K562 (cell line): ENCODE results near the gene RFPL1. TPM values are rescaled to one million over a fixed set of nuclear protein-coding genes. Genes with fewer than 3 reads are reported as not detected.

Experiments used
- ATAC-seq: fragments of 200-7000 bp; cut with Tn5 transposase; 3 replicates; pipeline ENCODE4 v1.9.1; 2020; ENCODE audit warnings: moderate library complexity
- BruUV-seq: library from RNA; stranded (reverse); fragments of 400-500 nt; replicated peaks from 2 replicates; lab custom pipeline; 2021; lab: Mats Ljungman, UMichigan
- CTCF ChIA-PET: fragments of 300-600 bp; formaldehyde crosslinking; extraction: SDS; loops from one replicate; lab custom pipeline; 2021; ENCODE audit warnings: low intra/inter-chr PET ratio; lab: Yijun Ruan, JAX
- POLR2A ChIA-PET: fragments of 300-600, 350-650 bp; sonication (Branson Sonifier 250); formaldehyde crosslinking; extraction: SDS; loops from one replicate; lab custom pipeline; 2021; ENCODE audit warnings: antibody characterized with exemption, inconsistent platforms; lab: Yijun Ruan, JAX
- DNase-seq, 4 experiments: peaks; one replicate each; pipeline versions ENCODE4 v3.0.0 to v3.0.0-alpha.2; 2011 to 2018; ENCODE audit warnings: low spot score in 3 of 4, mixed read lengths in 3 of 4; ENCODE audit errors: extremely low read depth in 1 of 4
- FAIRE-seq: peaks from 2 replicates; lab custom pipeline; 2011; peaks lifted over from hg19 to GRCh38; lab: Jason Lieb, UNC
- H2AFZ ChIP-seq: 2 replicates; pipeline ENCODE4 v1.6.0; 2011; ENCODE audit warnings: low read depth, low read length, control low read depth, inconsistent platforms
- H3K27ac ChIP-seq: fragments of 200-600 bp; 3 replicates; pipeline ENCODE4 v1.8.0; 2011; ENCODE audit warnings: low read depth, mild to moderate bottlenecking, control low read depth, inconsistent platforms, low read length, moderate library complexity, mixed read lengths; ENCODE audit errors: extremely low read depth
- H3K27me3 ChIP-seq, 2 experiments: fragments of 300-600 bp in 1 of 2; 2 replicates in 1 of 2; 3 replicates in 1 of 2; pipeline versions ENCODE4 v1.6.0 to v1.8.0; 2011; ENCODE audit warnings: inconsistent platforms in 2 of 2, low read length in 2 of 2, mild to moderate bottlenecking in 1 of 2, mixed read lengths in 1 of 2, moderate library complexity in 1 of 2; ENCODE audit not compliant: control insufficient read depth in 2 of 2, insufficient read depth in 2 of 2
- H3K36me3 ChIP-seq: fragments of 300-600 bp; 3 replicates; pipeline ENCODE4 v1.8.0; 2011; ENCODE audit warnings: mild to moderate bottlenecking, low read length, inconsistent platforms; ENCODE audit not compliant: control insufficient read depth, insufficient read depth
- H3K4me1 ChIP-seq, 2 experiments: fragments of 200-600 bp in 1 of 2; replicated peaks in 1 of 2; 2 replicates in 1 of 2; 3 replicates in 1 of 2; pipeline versions ENCODE4 v1.5.1 to v1.8.0; 2011; ENCODE audit warnings: inconsistent platforms in 2 of 2, low read length in 2 of 2, mild to moderate bottlenecking in 1 of 2, mixed read lengths in 1 of 2, moderate library complexity in 1 of 2; ENCODE audit not compliant: control insufficient read depth in 2 of 2, insufficient read depth in 2 of 2
- H3K4me2 ChIP-seq: 2 replicates; pipeline ENCODE4 v1.6.1; 2011; ENCODE audit warnings: low read length, control low read depth, inconsistent platforms, mixed read lengths; ENCODE audit not compliant: insufficient read depth
- H3K4me3 ChIP-seq: fragments of 200-600 bp; sonication (generic), shearing (Covaris generic); 2 replicates; pipeline ENCODE4 v1.5.1; 2016; ENCODE audit warnings: control low read depth, inconsistent platforms
- H3K79me2 ChIP-seq: fragments of 200-600 bp; 3 replicates; pipeline ENCODE4 v1.8.0; 2011; ENCODE audit warnings: low read length, inconsistent platforms; ENCODE audit not compliant: control insufficient read depth, insufficient read depth
- H3K9ac ChIP-seq, 2 experiments: 2 replicates each; pipeline versions ENCODE4 v1.6.0 to v1.6.1; 2011; ENCODE audit warnings: low read depth in 2 of 2, low read length in 2 of 2, control low read depth in 1 of 2, inconsistent platforms in 1 of 2, mild to moderate bottlenecking in 1 of 2, mixed read lengths in 1 of 2; ENCODE audit not compliant: insufficient read depth in 1 of 2
- H3K9me1 ChIP-seq: one replicate; pipeline ENCODE4 v1.6.0; 2011; ENCODE audit warnings: inconsistent platforms, mild to moderate bottlenecking, low read length, moderate library complexity; ENCODE audit not compliant: control insufficient read depth, insufficient read depth
- H3K9me3 ChIP-seq: replicated peaks from 2 replicates; pipeline ENCODE4 v1.5.1; 2011; ENCODE audit warnings: low read depth, low read length, inconsistent platforms; ENCODE audit not compliant: control insufficient read depth, insufficient read depth
- H4K20me1 ChIP-seq: replicated peaks from 2 replicates; pipeline ENCODE4 v1.6.1; 2011; ENCODE audit warnings: low read length, inconsistent platforms, mixed read lengths; ENCODE audit not compliant: control insufficient read depth, insufficient read depth
- BRCA1 ChIP-seq, 2 experiments: fragments of 450-650 bp in 1 of 2; sonication (generic) in 1 of 2; formaldehyde crosslinking in 1 of 2; IDR thresholded peaks; 2 replicates each; pipeline versions ENCODE4 v1.5.0 to v1.6.1; 2017 to 2020; ENCODE audit warnings: mild to moderate bottlenecking in 1 of 2, missing genetic modification reagents in 1 of 2
- DLX4 ChIP-seq: fragments of 250-450 bp; sonication (Bioruptor Pico); IDR thresholded peaks from 2 replicates; pipeline ENCODE4 v1.6.1; 2021; ENCODE audit warnings: mild to moderate bottlenecking
- HMG20A ChIP-seq: fragments of 450-650 bp; formaldehyde crosslinking; conservative IDR thresholded peaks from 2 replicates; pipeline ENCODE4 v1.4.0; 2020; ENCODE audit warnings: mild to moderate bottlenecking, mixed read lengths
- HNRNPK ChIP-seq: fragments of 200-400 bp; formaldehyde crosslinking; IDR thresholded peaks from one replicate; pipeline ENCODE4 v1.6.1; 2018; ENCODE audit warnings: mild to moderate bottlenecking, low read depth, low read length; ENCODE audit not compliant: poor library complexity, severe bottlenecking
- KDM5B ChIP-seq: fragments of 200-600 bp; sonication (generic); IDR thresholded peaks from 2 replicates; pipeline ENCODE4 v1.6.1; 2012; ENCODE audit warnings: low read depth, mild to moderate bottlenecking, moderate library complexity, low read length, control low read depth, inconsistent platforms; ENCODE audit not compliant: insufficient replicate concordance
- PRPF4 ChIP-seq: fragments of 200-400 bp; formaldehyde crosslinking; IDR thresholded peaks from one replicate; pipeline ENCODE4 v1.6.1; 2017; ENCODE audit warnings: low read length, low read depth, mild to moderate bottlenecking; ENCODE audit not compliant: insufficient read depth, poor library complexity, severe bottlenecking
- RFX1 ChIP-seq: fragments of 450-650 bp; IDR thresholded peaks from 2 replicates; pipeline ENCODE4 v1.6.1; 2016; ENCODE audit warnings: mild to moderate bottlenecking, moderate library complexity
- XRCC5 ChIP-seq: fragments of 200-400 bp; formaldehyde crosslinking; IDR thresholded peaks from 2 replicates; pipeline ENCODE4 v1.6.1; 2017; ENCODE audit warnings: low read depth, mild to moderate bottlenecking, low read length
- YBX1 ChIP-seq: fragments of 450-650 bp; IDR thresholded peaks from 2 replicates; pipeline ENCODE4 v1.7.1; 2016; ENCODE audit warnings: mild to moderate bottlenecking
- ZNF316 ChIP-seq: fragments of 450-650 bp; IDR thresholded peaks from 2 replicates; pipeline ENCODE4 v1.6.1; 2016
- ZNF511 ChIP-seq: sonication (generic); formaldehyde crosslinking; IDR thresholded peaks from 2 replicates; pipeline ENCODE4 v1.8.0; 2022; ENCODE audit warnings: mild to moderate bottlenecking, missing genetic modification reagents
- ZNF639 ChIP-seq, 2 experiments: fragments of 200-800 bp in 1 of 2; sonication (Bioruptor generic) in 1 of 2; sonication (generic) in 1 of 2; formaldehyde crosslinking in 1 of 2; IDR thresholded peaks in 1 of 2; conservative IDR thresholded peaks in 1 of 2; 2 replicates each; pipeline versions ENCODE4 v1.5.0 to v1.6.1; 2016 to 2020; ENCODE audit warnings: missing compliant biosample characterization in 1 of 2, missing genetic modification characterization in 1 of 2, missing genetic modification reagents in 1 of 2
- WGBS: fragments of 100-300 bp; shearing (Covaris generic); methylation state at CpG from one replicate; pipeline ENCODE4 v1.1.6; 2016; ENCODE audit warnings: low coverage, mixed read lengths; ENCODE audit not compliant: insufficient coverage; ENCODE audit errors: missing lambda C conversion rate; 5-methylcytosine and 5-hydroxymethylcytosine counted together
- in situ Hi-C: fragments of 300-500 bp; cut with MboI; formaldehyde crosslinking; loops from 4 replicates; pipeline ENCODE4 v1.15.0; 2018; ENCODE audit warnings: inconsistent platforms, mixed read lengths
- intact Hi-C: fragments of 100-400 bp; cut with micrococcal nuclease; formaldehyde crosslinking; loops from 2 replicates; pipeline ENCODE4 v1.14.2; 2022
- polyA plus RNA-seq, 8 experiments: library from polyadenylated mRNA; depleted of rRNA in 4 of 8; stranded (reverse) in 5 of 8; unstranded in 3 of 8; fragments of >200 nt; fragmentation: Nextera tagmentation in 2 of 8; fragmentation: Illumina TruSeq in 1 of 8; extraction: Ambion mirVana in 2 of 8; extraction: Trizol in 1 of 8; gene quantifications; 2 replicates each; pipeline versions ENCODE4 v1.2.1 to v1.2.3, GENCODE V29; 2011 to 2014; ENCODE audit warnings: inconsistent platforms in 1 of 8, missing spikeins in 1 of 8
- total RNA-seq, 7 experiments: library from RNA; depleted of rRNA in 6 of 7; stranded (reverse); fragments of >200 nt in 6 of 7; fragmentation: Illumina TruSeq in 2 of 7; extraction: Trizol in 2 of 7; gene quantifications; 2 replicates each; pipeline versions ENCODE4 v1.2.1 to v1.2.3, GENCODE V29; 2011 to 2021; ENCODE audit warnings: low replicate concordance in 1 of 7

Gene RFPL1
- total and polyA plus RNA-seq, 9 of the 15 experiments (the other 6 are each of a cell fraction or from before 2014, with no cell fraction given) = not detected

DNA sequence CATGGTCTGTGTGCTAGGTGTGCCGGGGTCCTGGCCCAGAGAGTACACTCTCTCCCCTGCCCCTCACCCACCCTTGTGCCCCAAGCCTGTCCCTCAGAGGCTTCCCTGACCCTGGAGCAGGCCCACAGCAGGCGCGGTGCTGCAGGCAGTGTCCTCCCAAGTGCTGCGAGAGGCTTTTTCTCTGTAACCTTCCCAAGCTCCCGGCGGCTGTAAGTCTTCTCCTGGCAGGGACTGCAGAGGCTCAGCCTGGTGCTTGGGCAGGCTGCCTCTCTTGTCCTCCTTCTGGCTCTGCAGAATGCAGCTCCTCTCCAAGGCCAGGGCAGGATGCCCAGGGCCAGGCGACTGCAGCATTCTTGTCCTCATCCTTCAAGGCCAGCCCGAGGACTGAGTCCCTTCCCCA, 15.9 kb downstream of the RFPL1 start (continued):
- TF ChIP-seq XRCC5 (no peak), DLX4 (CRISPR knock-in tag) (no peak), KDM5B (no peak), ZNF316 (no peak)

DNA sequence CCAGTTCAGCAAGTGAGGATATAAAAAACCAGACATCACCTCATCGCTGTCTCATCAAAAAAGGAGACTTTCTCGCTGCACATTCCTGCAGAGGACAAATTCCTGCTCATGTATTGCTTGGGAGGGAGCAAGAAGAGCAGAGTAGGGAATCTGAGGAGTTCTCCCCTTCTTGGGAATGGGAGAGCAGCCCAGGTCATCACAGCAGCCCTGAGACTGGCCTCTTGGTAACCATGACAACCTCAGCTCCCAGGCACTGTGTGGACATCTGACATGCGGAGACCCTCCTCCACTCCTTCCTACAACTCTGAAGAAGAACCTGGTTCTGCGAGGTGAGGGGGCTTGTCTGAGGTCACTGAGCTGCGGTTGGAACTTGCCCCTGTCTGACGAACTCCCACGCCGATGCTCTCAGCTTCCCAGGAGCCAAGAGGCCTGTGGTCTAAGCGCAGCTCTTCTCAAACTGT, 17.9 kb downstream of the RFPL1 start:
- no peak overlapping the region for H3K27ac ChIP-seq
- intact Hi-C loops = no loop called here
- no peaks in the 10 kb centered on the region for H3K79me2 ChIP-seq
- no peak overlapping the region for H3K4me3 ChIP-seq
- DNase-seq (no peak), FAIRE-seq (no peak), ATAC-seq (no peak)
- no peaks in the 10 kb centered on the region for H3K36me3 ChIP-seq
- TF ChIP-seq BRCA1 (IDR thresholded peaks at IDR 0.05) (no peak), BRCA1 (CRISPR knock-in tag; IDR thresholded peaks at IDR 0.05) (no peak), YBX1 (no peak), HMG20A (no peak), ZNF639 (CRISPR knock-in tag; conservative IDR thresholded peaks at IDR 0.05 in 1 of 2, IDR thresholded peaks at IDR 0.05 in 1 of 2) (no peak), RFX1 (peak; percentile 86), PRPF4 (no peak), HNRNPK (no peak), ZNF511 (CRISPR knock-in tag) (no peak)
- H3K4me2 ChIP-seq = no peak overlapping the region
- peaks cover 0 to 4% of the 10 kb centered on the region in 2 experiments; a peak in 1 of 5 replicates for H3K4me1 ChIP-seq
- no peaks in the 10 kb centered on the region for H3K27me3 ChIP-seq
- no TSS peak for BruUV-seq
- H3K9me1 ChIP-seq = no peaks in the 10 kb centered on the region
- peak overlapping the region in 1 of 2 experiments; percentile 45; a peak in 1 of 4 replicates for H3K9ac ChIP-seq
- no peaks in the 10 kb centered on the region for H3K9me3 ChIP-seq
- H4K20me1 ChIP-seq = no peaks in the 10 kb centered on the region
- WGBS = 29% methylated on average over 4 of the region's 9 CpGs
- ChIA-PET POLR2A (no interaction called here), CTCF (no interaction called here)
- in situ Hi-C loops = no loop called here
- H2AFZ ChIP-seq = no peak overlapping the region
